Endodermal cell (in vitro differentiated cells): Measurements from ENCODE around the gene RAPSN. TPM values are rescaled to one million over a fixed set of nuclear protein-coding genes. Genes with fewer than 3 reads are reported as not detected.

Experiments
- DNase-seq: peaks from one replicate; pipeline ENCODE4 v3.0.0-alpha.2; 2017
- H3K27ac ChIP-seq: 2 replicates; pipeline ENCODE4 v1.5.1; 2013; ENCODE audit warnings: mild to moderate bottlenecking, low read depth, low read length, moderate library complexity
- H3K27me3 ChIP-seq: 2 replicates; pipeline ENCODE4 v1.6.1; 2013; ENCODE audit warnings: mild to moderate bottlenecking, low read length, moderate library complexity; ENCODE audit not compliant: insufficient read depth, control insufficient read depth, poor library complexity, severe bottlenecking
- H3K36me3 ChIP-seq: 2 replicates; pipeline ENCODE4 v1.7.0; 2013; ENCODE audit warnings: mild to moderate bottlenecking, low read length, moderate library complexity; ENCODE audit not compliant: control insufficient read depth, insufficient read depth
- H3K4me1 ChIP-seq: one replicate; pipeline ENCODE4 v1.7.0; 2013; ENCODE audit warnings: low read length; ENCODE audit not compliant: control insufficient read depth, insufficient read depth
- H3K4me3 ChIP-seq: 2 replicates; pipeline ENCODE4 v1.5.1; 2013; ENCODE audit warnings: mild to moderate bottlenecking, low read length, moderate library complexity
- H3K9ac ChIP-seq: 2 replicates; pipeline ENCODE4 v1.6.1; 2013; ENCODE audit warnings: mild to moderate bottlenecking, low read length, moderate library complexity; ENCODE audit not compliant: poor library complexity, severe bottlenecking; ENCODE audit errors: extremely low read depth
- H3K9me3 ChIP-seq: 2 replicates; pipeline ENCODE4 v1.6.1; 2013; ENCODE audit warnings: mild to moderate bottlenecking, low read length, moderate library complexity; ENCODE audit not compliant: control insufficient read depth
- H3K27ac Mint-ChIP-seq: 2 replicates; pipeline ENCODE4 v1.8.0; 2020; ENCODE audit warnings: mixed read lengths
- H3K27me3 Mint-ChIP-seq: 2 replicates; pipeline ENCODE4 v1.8.0; 2021; ENCODE audit warnings: mild to moderate bottlenecking, mixed read lengths; ENCODE audit not compliant: insufficient read depth
- H3K36me3 Mint-ChIP-seq: 2 replicates; pipeline ENCODE4 v1.8.0; 2020; ENCODE audit warnings: low read depth, mixed read lengths
- H3K4me1 Mint-ChIP-seq: 2 replicates; pipeline ENCODE4 v1.8.0; 2020; ENCODE audit warnings: mixed read lengths
- H3K4me3 Mint-ChIP-seq: 2 replicates; pipeline ENCODE4 v1.8.0; 2020; ENCODE audit warnings: mild to moderate bottlenecking, moderate library complexity, mixed read lengths
- H3K9me3 Mint-ChIP-seq: 2 replicates; pipeline ENCODE4 v1.8.0; 2020; ENCODE audit warnings: mild to moderate bottlenecking, mixed read lengths
- WGBS, 2 experiments: methylation state at CpG; one replicate each; pipeline versions ENCODE4 v1.1.5 to v1.1.7; 2013; ENCODE audit warnings: missing lambda C conversion rate in 2 of 2, mixed read lengths in 1 of 2; ENCODE audit not compliant: insufficient coverage in 1 of 2, insufficient read length in 1 of 2; 5-methylcytosine and 5-hydroxymethylcytosine counted together
- total RNA-seq, 2 donors: library from RNA; stranded (reverse); fragmentation: NEBNext Ultra II Directional in 1 of 2; extraction: Animal tissue kit (Norgen Biotek cat#: 25700) in 1 of 2; gene quantifications; 2 replicates in 1 of 2; 3 replicates in 1 of 2; pipeline ENCODE4 v1.2.1, GENCODE V29; 2021
- TF ChIP-seq, protein P1 (sequence below): fragments of 200-600 bp; sonication (generic); conservative IDR thresholded peaks from 2 replicates; pipeline ENCODE4 v1.5.0; 2021; ENCODE audit warnings: antibody characterized with exemption, mild to moderate bottlenecking

Gene RAPSN
- total RNA-seq, 2 donors from 2014 or later = 0.40 to 0.64 TPM

- Mint-ChIP-seq H3K27me3 (no peaks in the 10 kb centered on the region), H3K9me3 (no peaks in the 10 kb centered on the region), H3K36me3 (no peaks in the 10 kb centered on the region), H3K4me3 (no peak overlapping the region), H3K27ac (no peak overlapping the region), H3K4me1 (peaks cover 8% of the 10 kb centered on the region)
- H3K36me3 ChIP-seq = no peaks in the 10 kb centered on the region
- no peaks in the 10 kb centered on the region for H3K4me1 ChIP-seq
- no peaks in the 10 kb centered on the region for H3K9me3 ChIP-seq
- peak; percentile 49 for DNase-seq
- no peak overlapping the region for H3K27ac ChIP-seq
- H3K9ac ChIP-seq = no peak overlapping the region
- TF ChIP-seq, protein P1, sequence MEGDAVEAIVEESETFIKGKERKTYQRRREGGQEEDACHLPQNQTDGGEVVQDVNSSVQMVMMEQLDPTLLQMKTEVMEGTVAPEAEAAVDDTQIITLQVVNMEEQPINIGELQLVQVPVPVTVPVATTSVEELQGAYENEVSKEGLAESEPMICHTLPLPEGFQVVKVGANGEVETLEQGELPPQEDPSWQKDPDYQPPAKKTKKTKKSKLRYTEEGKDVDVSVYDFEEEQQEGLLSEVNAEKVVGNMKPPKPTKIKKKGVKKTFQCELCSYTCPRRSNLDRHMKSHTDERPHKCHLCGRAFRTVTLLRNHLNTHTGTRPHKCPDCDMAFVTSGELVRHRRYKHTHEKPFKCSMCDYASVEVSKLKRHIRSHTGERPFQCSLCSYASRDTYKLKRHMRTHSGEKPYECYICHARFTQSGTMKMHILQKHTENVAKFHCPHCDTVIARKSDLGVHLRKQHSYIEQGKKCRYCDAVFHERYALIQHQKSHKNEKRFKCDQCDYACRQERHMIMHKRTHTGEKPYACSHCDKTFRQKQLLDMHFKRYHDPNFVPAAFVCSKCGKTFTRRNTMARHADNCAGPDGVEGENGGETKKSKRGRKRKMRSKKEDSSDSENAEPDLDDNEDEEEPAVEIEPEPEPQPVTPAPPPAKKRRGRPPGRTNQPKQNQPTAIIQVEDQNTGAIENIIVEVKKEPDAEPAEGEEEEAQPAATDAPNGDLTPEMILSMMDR = no peak
- H3K27me3 ChIP-seq = no peaks in the 10 kb centered on the region
- no peak overlapping the region for H3K4me3 ChIP-seq
- WGBS, 2 experiments = 90 to 95% methylated on average over 28 to 39 of the region's 39 CpGs
Observed at GRCh38 chr11:47394322-47395222, 54.4 kb downstream of the RAPSN start.

- Histone ChIP-seq H3K4me3 (no peak overlapping the region), H3K9ac (no peak overlapping the region), H3K27me3 (no peaks in the 10 kb centered on the region), H3K27ac (no peak overlapping the region), H3K36me3 (no peaks in the 10 kb centered on the region), H3K9me3 (no peaks in the 10 kb centered on the region), H3K4me1 (no peaks in the 10 kb centered on the region)
- Mint-ChIP-seq H3K27ac (no peak overlapping the region), H3K27me3 (no peaks in the 10 kb centered on the region), H3K9me3 (no peaks in the 10 kb centered on the region), H3K36me3 (no peaks in the 10 kb centered on the region), H3K4me3 (no peak overlapping the region), H3K4me1 (peaks cover 8% of the 10 kb centered on the region)
- TF ChIP-seq, protein P1 = no peak
- no peak for DNase-seq
- 95% methylated on average over 3 to 9 of the region's 9 CpGs for WGBS, 2 experiments
Observed at GRCh38 chr11:47394050-47394321, 55.0 kb downstream of the RAPSN start.

GRCh38 chr11:47393163-47394049 is 55.5 kb downstream of the RAPSN start:
- no peak overlapping the region for H3K4me3 ChIP-seq
- H3K27ac Mint-ChIP-seq = no peak overlapping the region
- no peaks in the 10 kb centered on the region for H3K36me3 Mint-ChIP-seq
- no peaks in the 10 kb centered on the region for H3K27me3 ChIP-seq
- no peaks in the 10 kb centered on the region for H3K27me3 Mint-ChIP-seq
- H3K4me1 Mint-ChIP-seq = peaks cover 6% of the 10 kb centered on the region
- H3K36me3 ChIP-seq = no peaks in the 10 kb centered on the region
- H3K9ac ChIP-seq = no peak overlapping the region
- no peak overlapping the region for H3K27ac ChIP-seq
- no peaks in the 10 kb centered on the region for H3K4me1 ChIP-seq
- WGBS, 2 experiments = 93% methylated on average over 11 to 19 of the region's 20 CpGs
- H3K9me3 Mint-ChIP-seq = no peaks in the 10 kb centered on the region
- no peak overlapping the region for H3K4me3 Mint-ChIP-seq
- TF ChIP-seq, protein P1 = no peak
- no peaks in the 10 kb centered on the region for H3K9me3 ChIP-seq
- no peak for DNase-seq
